ENCODE results near the gene DNAJC18. TPM values are rescaled to one million over a fixed set of nuclear protein-coding genes. Genes with fewer than 3 reads are reported as not detected.

The DNAJC18 gene
- total RNA-seq, 4 donors from 2014 or later: 7.6 to 27.7 (median 14.5) TPM

DNA sequence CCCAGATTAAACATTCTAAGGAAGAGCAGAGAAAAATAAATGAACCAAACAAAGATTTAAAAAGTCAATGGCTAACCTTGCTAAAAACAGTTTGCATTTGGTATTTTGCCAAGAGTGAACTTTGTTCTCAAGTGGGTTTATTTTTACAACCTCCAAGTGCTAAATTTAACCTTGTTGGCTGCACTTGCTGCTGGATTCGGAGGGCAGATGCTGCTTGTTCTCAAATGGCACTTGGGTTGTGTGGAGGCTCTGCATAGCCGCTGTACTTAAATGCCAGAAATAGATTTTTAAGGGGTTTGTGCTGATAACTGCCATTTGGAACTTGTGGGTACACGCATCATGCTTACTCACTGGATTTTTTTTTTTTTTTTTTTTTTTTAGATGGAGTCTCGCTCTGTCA lies 22.1 kb downstream of the DNAJC18 start:
- WGBS, 2 donors (ENCODE audit: low coverage in 1 of 2): 25% methylated on average over 2 to 3 of the region's 4 CpGs
- peaks cover 5 to 70% (median 30%) of the 10 kb centered on the region in 3 donors for H3K4me1 ChIP-seq
- peak overlapping the region; percentile 7 to 82 (median 78) for H3K27ac ChIP-seq
- H3K4me3 ChIP-seq: no peak overlapping the region
- no peaks in the 10 kb centered on the region for H3K9me3 ChIP-seq
- H3K36me3 ChIP-seq: peaks cover 0 to 45% of the 10 kb centered on the region in 2 donors
- TF ChIP-seq, protein P1, sequence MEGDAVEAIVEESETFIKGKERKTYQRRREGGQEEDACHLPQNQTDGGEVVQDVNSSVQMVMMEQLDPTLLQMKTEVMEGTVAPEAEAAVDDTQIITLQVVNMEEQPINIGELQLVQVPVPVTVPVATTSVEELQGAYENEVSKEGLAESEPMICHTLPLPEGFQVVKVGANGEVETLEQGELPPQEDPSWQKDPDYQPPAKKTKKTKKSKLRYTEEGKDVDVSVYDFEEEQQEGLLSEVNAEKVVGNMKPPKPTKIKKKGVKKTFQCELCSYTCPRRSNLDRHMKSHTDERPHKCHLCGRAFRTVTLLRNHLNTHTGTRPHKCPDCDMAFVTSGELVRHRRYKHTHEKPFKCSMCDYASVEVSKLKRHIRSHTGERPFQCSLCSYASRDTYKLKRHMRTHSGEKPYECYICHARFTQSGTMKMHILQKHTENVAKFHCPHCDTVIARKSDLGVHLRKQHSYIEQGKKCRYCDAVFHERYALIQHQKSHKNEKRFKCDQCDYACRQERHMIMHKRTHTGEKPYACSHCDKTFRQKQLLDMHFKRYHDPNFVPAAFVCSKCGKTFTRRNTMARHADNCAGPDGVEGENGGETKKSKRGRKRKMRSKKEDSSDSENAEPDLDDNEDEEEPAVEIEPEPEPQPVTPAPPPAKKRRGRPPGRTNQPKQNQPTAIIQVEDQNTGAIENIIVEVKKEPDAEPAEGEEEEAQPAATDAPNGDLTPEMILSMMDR (IDR thresholded peaks at IDR 0.05): no peak
- peak; percentile 79 for TF ChIP-seq POLR2AphosphoS5 (IDR thresholded peaks at IDR 0.05)
- ATAC-seq: peak; percentile 65
- no peaks in the 10 kb centered on the region for H3K27me3 ChIP-seq

DNA sequence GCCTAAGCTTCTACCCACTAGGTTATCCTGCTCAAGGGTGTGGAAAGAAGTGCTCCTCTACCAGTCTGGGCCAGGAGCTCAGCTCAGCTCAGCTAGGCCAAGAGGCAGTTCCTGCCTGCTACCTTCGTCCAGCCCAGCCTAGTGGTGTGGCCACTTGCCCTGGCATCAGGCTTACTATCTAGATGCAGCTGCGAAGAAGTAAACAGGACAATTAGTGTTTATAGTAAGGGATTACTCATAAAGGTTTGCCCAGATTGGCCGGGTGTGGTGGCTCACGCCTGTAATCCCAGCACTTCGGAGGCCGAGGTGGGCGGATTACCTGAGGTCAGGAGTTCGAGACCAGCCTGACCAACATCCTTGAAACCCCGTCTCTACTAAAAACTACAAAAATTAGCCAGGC lies 22.7 kb downstream of the DNAJC18 start:
- Histone ChIP-seq H3K27me3 (no peaks in the 10 kb centered on the region), H3K4me1 (peaks cover 5 to 70% (median 30%) of the 10 kb centered on the region in 3 donors), H3K4me3 (no peak overlapping the region), H3K36me3 (peaks cover 0 to 44% of the 10 kb centered on the region in 2 donors), H3K9me3 (no peaks in the 10 kb centered on the region), H3K27ac (peak overlapping the region; percentile 3 to 82 (median 78))
- TF ChIP-seq, protein P1 (IDR thresholded peaks at IDR 0.05): no peak
- no peak for TF ChIP-seq POLR2A (IDR thresholded peaks at IDR 0.05)
- no peak for TF ChIP-seq EP300 (IDR thresholded peaks at IDR 0.05)
- TF ChIP-seq POLR2AphosphoS5 (IDR thresholded peaks at IDR 0.05): no peak
- 33% methylated on average over 8 of the region's 9 CpGs; no CpG with 5 or more reads in 1 of the 2 donors for WGBS, 2 donors (ENCODE audit: low coverage in 1 of 2)
- ATAC-seq: no peak

DNA sequence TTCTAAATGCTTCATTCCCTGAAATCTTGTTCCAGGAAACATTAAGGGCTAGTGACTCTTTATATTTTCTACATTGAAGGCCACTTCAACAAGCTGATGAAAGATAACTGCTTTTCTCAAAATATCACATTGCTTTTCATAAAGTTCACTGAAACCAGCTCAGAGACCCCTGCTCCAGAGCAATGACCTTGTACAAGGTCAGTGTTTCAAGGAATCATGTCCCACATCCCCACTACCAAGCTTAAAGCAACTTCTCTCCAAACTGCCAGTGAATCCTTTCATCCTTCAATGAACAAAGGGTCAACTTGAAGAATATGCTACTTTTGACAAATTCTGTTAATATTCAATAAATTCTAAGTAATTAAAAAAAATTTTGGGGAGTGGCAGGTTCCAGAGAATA lies 23.5 kb downstream of the DNAJC18 start:
- Histone ChIP-seq H3K27ac (peak overlapping the region in 3 of 4 donors; percentile 76 to 82 (median 81)), H3K4me3 (no peak overlapping the region), H3K36me3 (peaks cover 0 to 44% of the 10 kb centered on the region in 2 donors), H3K4me1 (peaks cover 5 to 70% (median 30%) of the 10 kb centered on the region in 3 donors), H3K9me3 (no peaks in the 10 kb centered on the region), H3K27me3 (no peaks in the 10 kb centered on the region)
- TF ChIP-seq POLR2AphosphoS5 (IDR thresholded peaks at IDR 0.05): no peak
- TF ChIP-seq, protein P1 (IDR thresholded peaks at IDR 0.05): no peak
- no peak for ATAC-seq

DNA sequence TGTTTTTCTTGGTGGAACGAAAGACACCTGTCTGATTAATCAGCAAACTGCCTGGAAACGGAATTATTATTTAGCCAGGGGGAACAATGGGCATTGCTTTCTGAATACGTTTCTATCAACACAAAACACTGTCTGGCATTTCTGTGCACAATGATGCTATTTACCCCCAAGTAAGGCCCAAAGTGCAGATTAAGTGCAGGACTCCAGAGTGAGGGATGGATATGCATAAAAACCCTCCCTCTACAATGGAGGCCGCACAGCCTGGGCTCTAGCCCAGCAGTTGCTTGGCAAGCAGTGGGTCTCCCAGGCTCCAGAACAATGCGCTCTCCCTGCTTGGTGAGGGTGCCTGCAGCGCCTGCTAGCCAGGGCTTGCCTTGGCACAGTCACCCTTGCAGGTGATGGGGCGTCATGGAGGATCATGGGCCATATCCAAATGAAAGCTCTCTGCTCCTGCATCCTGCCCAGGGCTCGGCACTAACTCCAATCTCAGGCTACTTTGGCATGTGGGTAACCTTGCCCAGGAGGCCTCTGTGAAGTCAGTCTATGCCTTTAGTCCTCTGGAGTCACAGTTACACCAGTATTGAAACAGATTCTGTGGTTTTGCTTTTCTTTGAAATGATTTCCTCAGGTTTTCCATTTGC lies 24.0 kb downstream of the DNAJC18 start:
- TF ChIP-seq, protein P1 (IDR thresholded peaks at IDR 0.05): no peak
- TF ChIP-seq POLR2AphosphoS5 (IDR thresholded peaks at IDR 0.05) (no peak), EP300 (IDR thresholded peaks at IDR 0.05) (no peak), POLR2A (IDR thresholded peaks at IDR 0.05) (no peak)
- ATAC-seq: peak; percentile 39
- Histone ChIP-seq H3K9me3 (no peaks in the 10 kb centered on the region), H3K27ac (peak overlapping the region; percentile 69 to 82 (median 78)), H3K4me3 (no peak overlapping the region), H3K27me3 (no peaks in the 10 kb centered on the region), H3K36me3 (peaks cover 0 to 43% of the 10 kb centered on the region in 2 donors), H3K4me1 (peaks cover 5 to 70% (median 30%) of the 10 kb centered on the region in 3 donors)
- 16 to 18% methylated on average over 4 to 7 of the region's 8 CpGs for WGBS, 2 donors (ENCODE audit: low coverage in 1 of 2)

DNA sequence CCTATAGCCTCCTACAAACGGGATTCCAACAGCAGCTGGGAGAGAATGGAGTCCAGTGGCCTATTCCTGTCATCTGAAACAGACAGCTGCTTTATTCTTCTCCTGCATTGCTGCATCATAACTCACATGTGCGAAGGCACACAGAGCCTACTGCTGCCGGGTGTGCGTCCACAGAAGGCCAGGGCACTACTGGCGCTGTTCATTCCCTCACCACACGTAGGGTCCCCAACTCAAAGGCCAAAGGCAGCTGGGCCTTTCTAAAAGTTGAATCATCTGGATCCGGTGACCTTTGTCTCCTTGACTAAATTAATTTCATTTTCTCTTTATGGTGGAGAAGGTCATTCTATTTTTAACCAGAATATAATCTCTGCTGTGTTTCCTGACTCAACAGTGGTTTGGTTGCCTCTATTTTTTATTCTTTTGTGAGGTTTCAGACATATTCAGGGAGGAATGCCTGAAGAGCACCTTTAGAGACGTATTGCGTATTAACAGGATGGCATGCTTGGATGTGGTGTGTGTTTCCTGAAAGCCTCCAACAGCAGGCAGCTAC lies 24.7 kb downstream of the DNAJC18 start:
- H3K27me3 ChIP-seq: no peaks in the 10 kb centered on the region
- H3K27ac ChIP-seq: peak overlapping the region; percentile 69 to 82 (median 78)
- no peak overlapping the region for H3K4me3 ChIP-seq
- peaks cover 5 to 64% (median 30%) of the 10 kb centered on the region in 3 donors for H3K4me1 ChIP-seq
- H3K36me3 ChIP-seq: peaks cover 0 to 36% of the 10 kb centered on the region in 2 donors
- no peaks in the 10 kb centered on the region for H3K9me3 ChIP-seq
- 31 to 48% methylated on average over 3 to 9 of the region's 9 CpGs for WGBS, 2 donors (ENCODE audit: low coverage in 1 of 2)
- no peak for TF ChIP-seq EP300 (IDR thresholded peaks at IDR 0.05)
- TF ChIP-seq, protein P1 (IDR thresholded peaks at IDR 0.05): no peak
- TF ChIP-seq POLR2AphosphoS5 (IDR thresholded peaks at IDR 0.05): no peak
- no peak for TF ChIP-seq POLR2A (IDR thresholded peaks at IDR 0.05)
- ATAC-seq: no peak

Data from gastroesophageal sphincter (tissue), 4 donors.